Left colon (tissue), 2 donors: ENCODE results near the gene GLDN. TPM values are rescaled to one million over a fixed set of nuclear protein-coding genes. Genes with fewer than 3 reads are reported as not detected.

ENCODE experiments used
- ATAC-seq: fragments of 200-7000 bp; cut with Tn5 transposase; one replicate; pipeline ENCODE4 v1.9.1; 2020; ENCODE audit warnings: mild to moderate bottlenecking, moderate library complexity
- DNase-seq, 2 donors: peaks; one replicate each; pipeline ENCODE4 v3.0.0-alpha.2; 2020
- intact Hi-C, 2 donors: fragments of 100-400 bp; cut with DNase I in 1 of 2; cut with micrococcal nuclease in 1 of 2; formaldehyde crosslinking; loops; one replicate each; pipeline versions ENCODE4 v1.11.2 to v1.14.0; 2022; cut with DNase I, micrococcal nuclease
- long read RNA-seq: library from polyadenylated mRNA; unstranded; transcript quantifications from one replicate; pipeline ENCODE4 v2.0.0, GENCODE V29; 2021
- total RNA-seq, 2 donors: library from RNA; stranded (reverse); fragmentation: NEBNext Ultra II Directional; extraction: Animal tissue kit (Norgen Biotek cat#: 25700); gene quantifications; one replicate each; pipeline ENCODE4 v1.2.1, GENCODE V29; 2021
- donor health status: DM: no; HTN: no; CAD: no.
- donor health status: DM: yes; HTN: yes; CAD: no.

Gene GLDN
- total RNA-seq = 10 to 100 TPM in 1 of 2 donors, 1 to 10 TPM in 1; 3.2 to 21.5 TPM
- long read RNA-seq, partial matches to known transcripts = 0 of 6 reads
- long read RNA-seq, other reads (novel, unspliced or antisense) = 6 of 6 reads

DNA sequence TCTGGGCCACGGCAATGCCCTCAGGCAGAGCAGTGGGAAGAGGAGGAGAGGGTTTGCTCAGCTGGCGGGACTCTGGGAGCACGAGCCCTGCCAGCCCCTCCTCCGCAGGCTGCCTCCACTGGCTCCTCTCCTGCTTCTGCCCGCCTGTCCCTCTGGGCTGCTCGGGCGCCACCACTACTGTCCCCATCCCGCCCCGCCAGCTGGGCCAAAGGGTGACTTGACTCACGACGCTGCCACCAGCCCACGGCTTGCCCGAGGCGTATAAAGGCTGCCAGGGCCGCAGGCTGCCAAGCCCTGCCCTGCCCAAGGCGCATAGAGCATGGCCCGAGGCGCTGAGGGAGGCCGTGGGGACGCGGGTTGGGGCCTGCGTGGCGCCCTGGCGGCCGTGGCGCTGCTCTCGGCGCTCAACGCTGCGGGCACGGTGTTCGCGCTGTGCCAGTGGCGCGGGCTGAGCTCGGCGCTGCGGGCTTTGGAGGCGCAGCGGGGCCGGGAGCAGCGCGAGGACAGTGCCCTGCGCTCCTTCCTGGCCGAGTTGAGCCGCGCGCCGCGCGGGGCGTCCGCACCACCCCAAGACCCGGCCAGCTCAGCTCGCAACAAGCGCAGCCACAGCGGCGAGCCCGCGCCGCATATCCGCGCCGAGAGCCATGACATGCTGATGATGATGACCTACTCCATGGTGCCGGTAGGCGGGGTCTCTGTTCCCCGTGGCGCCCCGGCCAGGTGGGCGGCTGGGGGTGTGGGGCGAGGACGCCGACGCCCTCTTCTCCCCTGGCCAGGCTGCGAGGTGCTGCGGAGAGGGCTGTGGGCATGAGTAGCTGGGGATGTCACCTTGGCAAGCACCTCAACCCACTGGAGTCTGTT lies at the start of gene GLDN:
GLDN (plus strand) TSS at position 290 of the 861 bp plus-strand sequence; CDS start at position 320, 30 bp downstream.
- peak; percentile 35 to 45 for DNase-seq
- peak; percentile 90 for ATAC-seq
- intact Hi-C loops = no loop called here

DNA sequence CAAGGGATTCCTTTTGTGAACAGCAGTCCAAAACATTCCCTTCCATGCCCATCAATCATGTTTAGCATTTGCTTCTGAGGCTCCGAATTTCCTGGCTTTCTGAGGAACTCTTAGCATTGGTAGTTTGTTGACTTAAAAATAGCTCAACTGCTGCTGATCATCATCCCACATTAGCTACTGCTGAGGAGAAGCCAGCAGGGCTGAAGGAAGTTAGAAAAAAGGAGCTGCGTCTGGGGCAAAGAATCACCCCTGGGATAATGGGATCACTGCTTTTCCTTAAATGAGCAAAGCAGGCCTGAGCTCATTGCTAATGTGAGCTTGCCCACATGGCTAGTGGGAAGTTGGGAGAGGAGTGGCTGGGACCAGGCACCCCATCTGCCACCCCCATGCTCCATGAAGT lies 42.8 kb upstream of the GLDN start:
- DNase-seq = no peak
- intact Hi-C loops = no loop called here
- ATAC-seq = no peak

DNA sequence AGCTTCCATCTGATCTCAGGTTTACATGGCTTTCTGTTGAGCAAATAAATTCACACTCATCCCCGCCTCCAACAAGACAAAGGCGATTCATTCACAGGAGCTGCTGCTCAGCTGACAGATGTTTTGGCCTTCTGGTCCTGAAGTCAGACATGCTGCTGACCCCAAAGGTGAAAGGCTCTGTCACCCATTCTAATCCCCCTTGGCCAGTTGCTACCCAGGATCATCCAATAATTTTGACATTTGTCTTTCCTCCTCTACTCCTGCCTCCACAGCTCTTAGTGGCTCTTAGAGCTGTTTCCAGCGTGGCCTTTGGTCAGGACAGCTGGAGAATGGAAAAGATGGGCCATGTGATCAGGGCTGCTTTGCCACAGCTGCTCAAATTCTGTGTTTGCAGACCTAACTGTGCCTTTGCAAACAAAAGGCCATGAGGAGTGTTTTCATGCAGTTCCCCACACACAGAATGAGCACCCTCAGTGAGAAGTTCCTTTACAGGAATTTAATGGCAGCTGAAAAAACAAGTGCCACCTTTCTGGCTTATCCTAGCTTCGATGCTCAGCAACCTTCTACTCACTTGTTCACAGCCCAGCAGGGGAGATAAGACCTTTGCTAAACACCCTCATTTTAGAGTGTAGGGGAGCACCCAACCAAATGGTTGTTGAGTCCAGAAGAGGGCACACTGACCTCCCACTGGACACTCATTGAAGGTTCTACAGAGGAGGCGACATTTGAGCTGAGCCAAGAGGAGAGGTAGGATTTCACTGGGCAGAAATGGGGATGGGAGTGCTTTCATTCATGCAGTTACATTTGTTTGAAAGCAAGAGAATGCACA lies 42.1 kb upstream of the GLDN start:
- no peak for DNase-seq
- intact Hi-C loops = no loop called here
- ATAC-seq = peak; percentile 67

DNA sequence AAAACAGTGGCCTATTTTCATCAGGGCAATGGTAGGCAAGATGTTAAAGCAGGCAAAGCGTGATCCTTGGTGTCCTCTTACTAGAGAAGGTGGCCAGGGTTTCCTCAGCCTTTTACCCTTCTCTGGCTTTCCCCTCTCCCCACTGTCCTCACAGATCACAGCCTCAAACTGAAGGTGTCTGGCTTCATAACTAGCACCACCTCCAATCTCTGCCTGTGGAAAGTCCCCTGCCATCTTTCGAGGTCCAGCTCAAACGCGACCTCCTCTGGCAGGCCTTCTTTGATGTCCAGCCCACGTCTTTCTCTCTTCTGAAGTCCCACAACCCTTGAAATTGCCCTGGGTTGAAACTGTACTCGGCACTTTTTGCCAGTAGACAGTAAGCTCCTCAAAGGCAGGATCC lies 39.0 kb upstream of the GLDN start:
- intact Hi-C loops = no loop called here
- no peak for ATAC-seq

DNA sequence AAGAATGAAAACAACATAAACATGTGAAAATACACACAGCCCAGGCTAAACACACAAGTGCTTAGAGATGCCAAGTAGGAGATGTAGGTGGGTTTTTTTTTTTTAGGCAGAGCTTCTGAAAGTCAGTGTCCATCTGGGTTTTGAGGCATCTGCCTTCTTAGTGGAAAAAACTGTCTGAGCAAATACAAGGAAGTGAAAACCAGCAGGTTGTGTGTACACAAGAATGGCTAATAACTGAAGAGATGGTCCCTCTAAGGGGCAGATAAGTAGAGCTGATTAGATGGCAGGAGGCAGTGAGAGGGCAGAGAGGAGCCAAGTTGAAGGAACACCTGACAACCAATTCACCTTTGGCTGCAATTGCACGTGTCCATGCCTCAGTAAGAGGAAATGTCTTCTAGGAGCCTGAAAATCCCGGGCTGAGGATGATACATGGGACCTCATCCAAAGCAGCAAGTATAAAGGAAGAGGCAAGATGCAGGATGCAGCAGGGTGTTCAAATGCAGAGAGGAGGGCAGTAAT lies 37.9 kb upstream of the GLDN start:
- intact Hi-C loops = no loop called here
- DNase-seq (no peak), ATAC-seq (no peak)

More for the DNA sequence above, 39.0 kb upstream of the GLDN start:
- no peak for DNase-seq

- ATAC-seq (no peak), DNase-seq (no peak)
- intact Hi-C loops = no loop called here
Observed at GRCh38 chr15:51307325-51307724, 34.1 kb upstream of the GLDN start.

- intact Hi-C loops = no loop called here
- no peak for DNase-seq
- ATAC-seq = no peak
Observed at GRCh38 chr15:51307811-51308210, 33.6 kb upstream of the GLDN start.

- DNase-seq (no peak), ATAC-seq (no peak)
Observed at GRCh38 chr15:51310064-51310463, 31.4 kb upstream of the GLDN start.

GRCh38 chr15:51311510-51311909 lies 29.9 kb upstream of the GLDN start:
- DNase-seq = no peak
- no peak for ATAC-seq
- intact Hi-C loops = no loop called here

More at GRCh38 chr15:51310064-51310463, 31.4 kb upstream of the GLDN start:
- intact Hi-C loops = no loop called here

DNA sequence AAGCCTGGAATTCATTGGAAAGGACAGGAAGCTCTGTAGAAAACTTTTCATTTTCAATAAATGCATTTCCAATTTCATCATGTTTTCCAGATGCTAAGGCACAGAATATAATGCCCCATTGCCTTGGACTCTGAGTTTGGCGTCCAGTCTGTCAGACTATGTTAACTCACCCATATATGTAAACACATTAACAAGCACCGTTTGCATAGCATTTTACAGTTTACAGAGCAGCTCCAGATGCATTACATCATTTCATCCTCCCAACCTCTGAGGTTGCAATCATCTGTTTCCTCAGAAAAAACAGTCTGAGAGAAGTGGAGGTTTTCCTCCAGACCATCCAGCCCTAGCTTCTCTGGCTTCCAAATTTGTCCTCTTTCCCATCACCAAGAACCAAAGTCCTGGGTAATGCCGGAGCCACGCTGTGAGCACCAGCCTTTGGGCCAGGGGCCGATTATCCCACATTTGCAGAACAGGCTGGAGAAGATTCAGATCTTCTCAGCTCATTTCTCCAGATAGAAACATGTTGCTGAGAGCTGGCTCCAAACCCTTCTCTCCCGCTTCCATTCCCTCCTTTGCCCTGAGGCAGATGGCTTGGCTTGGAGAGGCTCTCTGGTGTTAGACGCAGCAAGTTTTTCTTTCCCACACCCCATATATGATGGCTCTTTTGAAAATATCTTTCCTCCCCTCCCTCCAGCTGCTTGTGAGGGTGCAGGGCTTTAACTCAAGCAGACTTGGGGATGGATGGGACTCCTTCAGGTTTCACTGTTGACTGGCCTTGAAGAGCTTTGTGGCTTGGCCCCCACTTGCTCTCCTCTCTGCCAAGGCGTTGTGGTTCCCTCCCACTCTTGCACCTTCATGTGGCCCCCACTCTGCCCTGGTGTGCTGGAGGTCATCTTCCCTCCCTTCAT lies 29.0 kb upstream of the GLDN start:
- ATAC-seq = peak; percentile 45
- no peak for DNase-seq
- intact Hi-C loops = no loop called here

GRCh38 chr15:51313074-51313393 lies 28.4 kb upstream of the GLDN start:
- intact Hi-C loops = no loop called here
- no peak for ATAC-seq

DNA sequence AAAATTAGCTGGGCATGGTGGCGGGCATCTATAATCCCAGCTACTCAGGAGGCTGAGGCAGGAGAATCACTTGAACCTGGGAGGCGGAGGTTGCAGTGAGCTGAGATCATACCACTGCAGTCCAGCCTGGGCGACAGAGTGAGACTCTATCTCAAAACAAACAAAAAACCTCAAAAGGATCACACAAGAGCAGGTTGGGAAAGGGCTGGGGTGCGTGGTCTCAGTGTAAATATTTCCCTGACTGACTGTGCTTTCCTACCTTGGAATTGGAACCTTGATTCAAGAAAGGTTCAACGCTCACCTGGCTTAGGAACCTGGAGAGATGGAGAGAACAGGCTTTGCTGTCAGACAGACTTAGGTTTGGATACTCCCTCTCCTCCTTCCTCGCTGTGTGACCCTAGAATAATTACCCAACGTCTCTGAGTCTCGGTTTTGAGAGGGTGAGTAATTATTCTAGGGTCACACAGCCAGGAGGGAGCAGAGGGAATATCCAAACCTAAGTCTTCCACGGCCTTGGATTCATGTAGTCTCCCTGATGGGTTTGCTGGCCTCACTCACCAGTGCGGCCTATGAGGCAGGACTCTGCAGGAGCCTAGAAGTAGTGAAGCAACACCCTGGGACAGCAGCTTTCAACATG lies 27.7 kb upstream of the GLDN start:
- intact Hi-C loops = no loop called here
- no peak for DNase-seq
- ATAC-seq = no peak

More at GRCh38 chr15:51313074-51313393, 28.4 kb upstream of the GLDN start:
- DNase-seq = no peak

DNA sequence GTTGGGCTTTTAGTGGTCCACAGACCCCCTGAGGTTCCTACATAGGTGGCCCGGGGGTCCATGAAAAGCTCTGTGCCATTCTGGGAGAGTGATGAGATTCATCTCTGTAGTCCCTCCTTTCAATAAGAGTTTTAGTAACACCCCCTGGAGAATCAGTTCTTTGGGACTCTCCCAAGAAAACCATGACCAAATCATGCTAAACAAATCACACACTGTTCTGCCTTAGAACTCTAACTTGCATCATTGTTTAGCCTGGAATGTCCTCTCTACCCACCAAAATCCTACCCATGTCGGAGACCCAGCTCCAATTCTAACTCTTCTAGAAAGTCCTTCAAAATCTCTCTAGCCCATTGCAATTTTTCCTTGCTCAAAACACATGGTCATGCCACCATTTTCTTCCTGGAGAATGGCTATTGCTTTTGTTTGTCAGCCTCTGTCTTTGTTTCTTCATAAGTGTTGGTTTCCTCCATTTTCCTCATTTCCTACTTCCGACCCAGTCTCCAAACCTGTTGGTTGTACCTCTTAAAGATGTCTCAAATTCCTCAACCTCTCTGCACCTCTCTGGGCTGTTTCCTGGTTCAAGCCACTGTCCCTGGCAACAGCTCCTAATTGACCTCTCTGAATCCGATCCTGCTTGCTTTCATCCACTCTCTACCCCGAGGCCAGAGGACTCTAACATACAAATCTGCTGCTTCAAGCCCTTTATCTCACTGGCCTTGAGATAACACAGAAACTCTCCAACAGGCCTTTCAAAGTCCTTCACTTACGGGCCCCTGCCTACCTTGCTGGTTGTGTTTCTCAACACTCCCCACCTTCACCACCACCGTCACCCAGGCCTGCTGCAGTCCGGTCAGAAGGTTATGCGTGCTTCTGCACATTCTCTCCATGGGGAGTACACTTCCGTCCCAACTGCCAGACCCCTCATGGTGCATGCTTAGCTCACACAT lies 26.8 kb upstream of the GLDN start:
- no peak for ATAC-seq
- intact Hi-C loops = no loop called here
- DNase-seq = no peak

DNA sequence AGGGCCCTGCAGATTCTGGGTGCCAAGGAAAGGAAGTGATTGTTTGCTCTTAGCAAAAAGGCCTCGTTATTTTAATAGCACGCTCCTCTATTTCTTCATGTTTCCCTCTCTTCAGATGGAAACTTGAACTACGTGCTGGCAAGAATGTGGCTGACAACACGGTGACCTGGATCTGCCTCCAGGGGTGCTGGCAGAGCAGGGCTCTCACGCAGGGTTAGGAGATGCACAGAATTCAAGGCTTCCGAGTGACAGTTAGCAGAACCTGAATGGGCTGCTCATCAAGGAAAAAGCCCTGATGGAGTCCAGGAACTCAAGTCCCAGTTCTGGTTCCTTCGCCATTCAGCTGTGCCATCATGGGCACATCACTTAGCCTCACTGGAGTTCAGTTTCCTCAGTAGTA lies 25.7 kb upstream of the GLDN start:
- intact Hi-C loops = no loop called here
- DNase-seq = no peak
- no peak for ATAC-seq

DNA sequence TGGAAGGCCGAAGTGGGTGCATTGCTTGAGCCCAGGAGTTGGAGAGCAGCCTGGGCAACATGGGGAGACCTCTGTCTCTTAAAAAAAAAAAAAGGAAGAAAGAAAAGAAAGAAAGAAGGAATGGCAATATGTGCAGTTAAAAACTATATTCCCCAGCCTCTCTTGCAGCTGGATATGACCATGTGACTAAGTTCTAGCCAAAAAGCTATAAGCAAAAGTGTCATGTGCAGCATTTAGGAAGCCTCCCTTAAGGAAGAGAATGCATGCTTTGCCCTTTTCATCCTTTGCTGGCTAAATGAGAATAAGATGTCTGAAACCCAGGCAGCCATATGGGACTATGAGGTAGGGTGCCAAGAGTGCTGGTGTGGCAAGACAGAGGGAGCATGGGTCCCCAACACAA lies 24.8 kb upstream of the GLDN start:
- ATAC-seq = no peak
- DNase-seq = no peak

DNA sequence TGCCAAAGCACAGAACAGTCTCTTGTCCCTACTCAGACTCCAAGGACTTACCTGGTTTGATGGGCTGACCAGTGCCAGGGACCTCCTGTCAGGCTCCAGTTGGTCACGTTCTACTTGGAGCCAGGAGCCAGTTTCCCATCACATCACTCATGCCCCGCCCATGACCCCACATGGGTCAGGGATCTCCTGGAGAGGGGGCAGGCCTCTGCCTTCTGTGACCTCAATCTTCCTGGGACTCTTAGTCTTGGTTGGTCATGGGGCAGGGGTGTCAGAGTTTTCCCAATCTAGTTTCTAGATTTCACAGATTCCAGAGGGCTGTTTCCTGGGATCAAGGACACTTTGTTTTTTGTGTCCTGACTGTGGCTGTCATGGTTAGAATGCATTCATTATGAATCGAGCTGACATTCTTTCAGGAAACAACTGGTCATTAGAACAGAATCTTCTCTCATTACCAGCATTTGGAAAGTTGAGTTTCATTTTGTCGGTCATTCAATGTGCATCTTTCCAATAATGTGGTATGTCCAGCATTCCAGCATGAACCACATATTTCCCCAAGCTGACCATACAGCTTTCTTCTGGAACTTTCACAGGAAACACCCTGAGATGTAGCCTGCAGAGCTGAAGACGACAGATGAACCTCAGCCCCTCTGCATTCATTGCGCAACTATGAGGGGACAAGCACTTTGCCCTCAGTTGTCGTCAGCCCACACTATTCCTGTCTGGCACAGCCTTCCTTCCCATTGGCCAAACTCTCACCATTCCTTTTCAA lies 22.9 kb upstream of the GLDN start:
- intact Hi-C loops = no loop called here
- DNase-seq = no peak
- ATAC-seq = no peak

More for the DNA sequence above, 24.8 kb upstream of the GLDN start:
- intact Hi-C loops = no loop called here
